ENCODE data around the gene POU2F3.

The POU2F3 gene

GRCh38 chr11:120279502-120279901 is 39.6 kb downstream of the POU2F3 start:
- TF ChIP-seq MYC (IDR thresholded peaks at IDR 0.05; ENCODE audit: low read depth, low read length) (no peak), POLR2A (IDR thresholded peaks at IDR 0.05; ENCODE audit: extremely low read depth, insufficient read length) (no peak), MAX (IDR thresholded peaks at IDR 0.05; ENCODE audit: low read depth, low read length) (no peak), CTCF (IDR thresholded peaks at IDR 0.05; ENCODE audit: low read depth, low read length) (no peak)
- DNase-seq (ENCODE audit: low read depth) = no peak
- no peak overlapping the region for H3K4me3 ChIP-seq (ENCODE audit: low read depth, low read length)

GRCh38 chr11:120280600-120281051 is 40.7 kb downstream of the POU2F3 start:
- TF ChIP-seq MAX (IDR thresholded peaks at IDR 0.05; ENCODE audit: low read depth, low read length) = no peak
- no peak overlapping the region for H3K4me3 ChIP-seq (ENCODE audit: low read depth, low read length)
- DNase-seq (ENCODE audit: low read depth) = no peak

GRCh38 chr11:120281143-120281795 is 41.3 kb downstream of the POU2F3 start:
- TF ChIP-seq MAX (IDR thresholded peaks at IDR 0.05; ENCODE audit: low read depth, low read length) (no peak), MYC (IDR thresholded peaks at IDR 0.05; ENCODE audit: low read depth, low read length) (no peak)
- no peak for DNase-seq (ENCODE audit: low read depth)
- H3K4me3 ChIP-seq (ENCODE audit: low read depth, low read length) = no peak overlapping the region

GRCh38 chr11:120283124-120283523 is 43.2 kb downstream of the POU2F3 start:
- no peak for DNase-seq (ENCODE audit: low read depth)
- TF ChIP-seq CTCF (IDR thresholded peaks at IDR 0.05; ENCODE audit: low read depth, low read length) (no peak), MAX (IDR thresholded peaks at IDR 0.05; ENCODE audit: low read depth, low read length) (no peak), POLR2A (IDR thresholded peaks at IDR 0.05; ENCODE audit: extremely low read depth, insufficient read length) (no peak)
- H3K4me3 ChIP-seq (ENCODE audit: low read depth, low read length) = no peak overlapping the region

GRCh38 chr11:120284272-120284671 is 44.3 kb downstream of the POU2F3 start:
- no peak for DNase-seq (ENCODE audit: low read depth)
- no peak for TF ChIP-seq MYC (IDR thresholded peaks at IDR 0.05; ENCODE audit: low read depth, low read length)
- no peak for TF ChIP-seq CTCF (IDR thresholded peaks at IDR 0.05; ENCODE audit: low read depth, low read length)
- no peak for TF ChIP-seq MAX (IDR thresholded peaks at IDR 0.05; ENCODE audit: low read depth, low read length)
- TF ChIP-seq POLR2A (IDR thresholded peaks at IDR 0.05; ENCODE audit: extremely low read depth, insufficient read length) = no peak
- no peak overlapping the region for H3K4me3 ChIP-seq (ENCODE audit: low read depth, low read length)

- H3K4me3 ChIP-seq (ENCODE audit: low read depth, low read length) = no peak overlapping the region
- no peak for DNase-seq (ENCODE audit: low read depth)
- TF ChIP-seq MYC (IDR thresholded peaks at IDR 0.05; ENCODE audit: low read depth, low read length) (no peak), CTCF (IDR thresholded peaks at IDR 0.05; ENCODE audit: low read depth, low read length) (no peak), POLR2A (IDR thresholded peaks at IDR 0.05; ENCODE audit: extremely low read depth, insufficient read length) (no peak), MAX (IDR thresholded peaks at IDR 0.05; ENCODE audit: low read depth, low read length) (no peak)
These were observed 45.3 kb downstream of the POU2F3 start for GRCh38 chr11:120285256-120285655.

Measured in NB4 (cell line).